Thyroid gland (tissue), 4 donors: ENCODE results near the gene FBXL20.

Experiments used
- POLR2A ChIP-seq, 2 donors: fragments of 450-650 bp; IDR thresholded peaks; one replicate each; pipeline ENCODE4 v1.6.1; 2017; ENCODE audit warnings: antibody characterized with exemption in 2 of 2, mild to moderate bottlenecking in 2 of 2, moderate library complexity in 1 of 2
- TF ChIP-seq, protein P1 (sequence below), 6 experiments: fragments of 200-600 bp in 3 of 6; fragments of 450-650 bp in 3 of 6; sonication (generic) in 3 of 6; IDR thresholded peaks; one replicate each; pipeline ENCODE4 v1.5.1; 2016 to 2019; ENCODE audit warnings: antibody characterized with exemption in 6 of 6, mild to moderate bottlenecking in 2 of 6, inconsistent platforms in 1 of 6, moderate library complexity in 1 of 6

DNA sequence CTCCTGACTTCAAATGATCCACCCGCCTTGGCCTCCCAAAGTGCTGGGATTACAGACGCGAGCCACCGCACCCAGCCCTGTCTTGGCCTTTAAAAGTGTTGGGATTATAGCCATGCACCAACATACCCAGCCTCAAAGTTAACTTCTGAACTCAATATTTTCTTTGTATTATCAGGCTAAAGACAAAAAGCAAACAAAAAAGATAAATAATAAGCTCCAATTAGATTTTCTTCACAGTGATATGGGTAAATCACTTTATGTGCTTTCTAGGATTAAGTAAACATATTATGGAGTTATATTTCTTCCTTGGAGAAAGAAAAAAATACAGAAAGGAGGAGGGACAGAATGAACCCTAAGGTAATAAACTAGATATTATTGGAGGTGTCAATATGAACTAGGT lies 74.3 kb downstream of the FBXL20 start:
- TF ChIP-seq, protein P1, sequence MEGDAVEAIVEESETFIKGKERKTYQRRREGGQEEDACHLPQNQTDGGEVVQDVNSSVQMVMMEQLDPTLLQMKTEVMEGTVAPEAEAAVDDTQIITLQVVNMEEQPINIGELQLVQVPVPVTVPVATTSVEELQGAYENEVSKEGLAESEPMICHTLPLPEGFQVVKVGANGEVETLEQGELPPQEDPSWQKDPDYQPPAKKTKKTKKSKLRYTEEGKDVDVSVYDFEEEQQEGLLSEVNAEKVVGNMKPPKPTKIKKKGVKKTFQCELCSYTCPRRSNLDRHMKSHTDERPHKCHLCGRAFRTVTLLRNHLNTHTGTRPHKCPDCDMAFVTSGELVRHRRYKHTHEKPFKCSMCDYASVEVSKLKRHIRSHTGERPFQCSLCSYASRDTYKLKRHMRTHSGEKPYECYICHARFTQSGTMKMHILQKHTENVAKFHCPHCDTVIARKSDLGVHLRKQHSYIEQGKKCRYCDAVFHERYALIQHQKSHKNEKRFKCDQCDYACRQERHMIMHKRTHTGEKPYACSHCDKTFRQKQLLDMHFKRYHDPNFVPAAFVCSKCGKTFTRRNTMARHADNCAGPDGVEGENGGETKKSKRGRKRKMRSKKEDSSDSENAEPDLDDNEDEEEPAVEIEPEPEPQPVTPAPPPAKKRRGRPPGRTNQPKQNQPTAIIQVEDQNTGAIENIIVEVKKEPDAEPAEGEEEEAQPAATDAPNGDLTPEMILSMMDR (IDR thresholded peaks at IDR 0.05) = no peak
- TF ChIP-seq POLR2A (IDR thresholded peaks at IDR 0.05) = no peak
